SK-N-SH (cell line): ENCODE measurements around the gene KRT2. TPM values are rescaled to one million over a fixed set of nuclear protein-coding genes. Genes with fewer than 3 reads are reported as not detected.

ENCODE experiments used
- CTCF ChIA-PET: fragments of 300-600, 350-600 bp; formaldehyde crosslinking; extraction: SDS; loops from one replicate; lab custom pipeline; 2021; lab: Yijun Ruan, JAX
- POLR2A ChIA-PET: fragments of 350-600 bp; sonication (Branson Sonifier 250); formaldehyde crosslinking; extraction: SDS; loops from one replicate; lab custom pipeline; 2020; ENCODE audit warnings: antibody characterized with exemption, inconsistent platforms; lab: Yijun Ruan, JAX
- DNase-seq: peaks from one replicate; pipeline ENCODE4 v3.0.0; 2012
- H2AFZ ChIP-seq: fragments of 200-600 bp; sonication (generic); 2 replicates; pipeline ENCODE4 v1.8.1; 2016; ENCODE audit warnings: antibody characterized with exemption, mild to moderate bottlenecking, low read depth
- H3F3A ChIP-seq: fragments of 200-600 bp; sonication (generic); replicated peaks from 2 replicates; pipeline ENCODE3; 2016; ENCODE audit warnings: antibody characterized with exemption, mild to moderate bottlenecking; ENCODE audit not compliant: insufficient read depth
- H3K27ac ChIP-seq, 2 experiments: fragments of 200-500 bp in 1 of 2; fragments of 200-600 bp in 1 of 2; sonication (Bioruptor generic) in 1 of 2; sonication (generic), shearing (Covaris generic) in 1 of 2; 2 replicates each; pipeline versions ENCODE4 v1.5.1 to v1.6.1; 2014 to 2016; ENCODE audit warnings: low read depth in 2 of 2, inconsistent platforms in 1 of 2, low read length in 1 of 2, mild to moderate bottlenecking in 1 of 2, mixed read lengths in 1 of 2
- H3K27me3 ChIP-seq: fragments of 200-600 bp; sonication (generic), shearing (Covaris generic); 2 replicates; pipeline ENCODE4 v1.6.1; 2016; ENCODE audit warnings: mixed run types; ENCODE audit not compliant: insufficient read depth
- H3K36me3 ChIP-seq, 2 experiments: fragments of 200-500 bp in 1 of 2; fragments of 200-600 bp in 1 of 2; sonication (Bioruptor generic) in 1 of 2; sonication (generic) in 1 of 2; replicated peaks in 1 of 2; 2 replicates each; pipeline versions ENCODE3 to v1.5.1; 2014 to 2016; ENCODE audit warnings: low read length in 1 of 2, mild to moderate bottlenecking in 1 of 2; ENCODE audit not compliant: insufficient read depth in 2 of 2, control insufficient read depth in 1 of 2
- H3K4me1 ChIP-seq, 2 experiments: fragments of 200-500 bp in 1 of 2; fragments of 200-600 bp in 1 of 2; sonication (Bioruptor generic) in 1 of 2; sonication (generic), shearing (Covaris generic) in 1 of 2; 2 replicates each; pipeline versions ENCODE4 v1.5.1 to v1.6.1; 2014 to 2016; ENCODE audit warnings: low read depth in 1 of 2, low read length in 1 of 2, mixed run types in 1 of 2; ENCODE audit not compliant: insufficient read depth in 2 of 2, control insufficient read depth in 1 of 2
- H3K4me2 ChIP-seq: fragments of 200-600 bp; sonication (generic), shearing (Covaris generic); 2 replicates; pipeline ENCODE4 v1.6.1; 2017; ENCODE audit warnings: mixed run types
- H3K4me3 ChIP-seq, 2 experiments: fragments of 200-500 bp in 1 of 2; fragments of 200-600 bp in 1 of 2; sonication (Bioruptor generic) in 1 of 2; sonication (generic), shearing (Covaris generic) in 1 of 2; 2 replicates each; pipeline versions ENCODE4 v1.5.1 to v1.8.1; 2014 to 2016; ENCODE audit warnings: low read depth in 2 of 2, inconsistent platforms in 1 of 2, low read length in 1 of 2, mild to moderate bottlenecking in 1 of 2, mixed read lengths in 1 of 2, moderate library complexity in 1 of 2
- H3K79me2 ChIP-seq: fragments of 200-600 bp; sonication (generic); 2 replicates; pipeline ENCODE4 v1.8.1; 2017; ENCODE audit warnings: mild to moderate bottlenecking; ENCODE audit not compliant: insufficient read depth
- H3K9ac ChIP-seq: fragments of 200-600 bp; sonication (generic); 2 replicates; pipeline ENCODE4 v1.6.1; 2017; ENCODE audit warnings: mixed run types
- H3K9me2 ChIP-seq: fragments of 200-600 bp; sonication (generic); 2 replicates; pipeline ENCODE4 v1.6.1; 2017; ENCODE audit warnings: mixed run types
- H3K9me3 ChIP-seq: fragments of 200-600 bp; sonication (generic); 2 replicates; pipeline ENCODE4 v1.6.1; 2017; ENCODE audit warnings: mixed run types, mild to moderate bottlenecking, moderate library complexity
- H4K20me1 ChIP-seq: fragments of 200-600 bp; sonication (generic); 2 replicates; pipeline ENCODE4 v1.6.1; 2017; ENCODE audit warnings: mild to moderate bottlenecking, mixed run types; ENCODE audit not compliant: insufficient read depth
- ELF1 ChIP-seq: IDR thresholded peaks from 2 replicates; pipeline ENCODE4 v1.4.0; 2012
- EZH2phosphoT487 ChIP-seq: fragments of 200-600 bp; sonication (generic); IDR thresholded peaks from 2 replicates; pipeline ENCODE4 v1.6.1; 2017; ENCODE audit warnings: low read depth, mixed run types, mild to moderate bottlenecking, antibody characterized with exemption, moderate library complexity, borderline replicate concordance
- FOXM1 ChIP-seq: IDR thresholded peaks from 2 replicates; pipeline ENCODE4 v1.4.0; 2012; ENCODE audit warnings: low read depth, mild to moderate bottlenecking
- GABPA ChIP-seq: IDR thresholded peaks from 2 replicates; pipeline ENCODE4 v1.4.0; 2012; ENCODE audit warnings: low read depth, mild to moderate bottlenecking
- GATA2 ChIP-seq: sonication (generic); formaldehyde crosslinking; IDR thresholded peaks from 2 replicates; pipeline ENCODE4 v1.5.0; 2020; ENCODE audit warnings: mild to moderate bottlenecking, missing genetic modification reagents
- JUND ChIP-seq: IDR thresholded peaks from 2 replicates; pipeline ENCODE4 v1.4.0; 2012
- MXI1 ChIP-seq: IDR thresholded peaks from 2 replicates; pipeline ENCODE4 v1.6.1; 2012; ENCODE audit warnings: mild to moderate bottlenecking, low read depth, low read length, improper control_type of control experiment
- NRF1 ChIP-seq: IDR thresholded peaks from 2 replicates; pipeline ENCODE4 v1.6.1; 2012; ENCODE audit warnings: low read depth, mild to moderate bottlenecking, low read length
- POLR2AphosphoS5 ChIP-seq: IDR thresholded peaks from 2 replicates; pipeline ENCODE4 v1.6.1; 2012; ENCODE audit warnings: low read depth, low read length
- RAD21 ChIP-seq: IDR thresholded peaks from 2 replicates; pipeline ENCODE4 v1.6.1; 2012; ENCODE audit warnings: mild to moderate bottlenecking, low read length
- RCOR1 ChIP-seq: fragments of 150-350 bp; IDR thresholded peaks from 2 replicates; pipeline ENCODE4 v1.6.1; 2017; ENCODE audit warnings: antibody characterized with exemption, low read length
- RXRA ChIP-seq: IDR thresholded peaks from 2 replicates; pipeline ENCODE4 v1.4.0; 2012; ENCODE audit warnings: low read depth, mild to moderate bottlenecking, borderline replicate concordance
- SIN3A ChIP-seq: IDR thresholded peaks from 2 replicates; pipeline ENCODE4 v1.6.1; 2012; ENCODE audit warnings: low read depth, mild to moderate bottlenecking, low read length, moderate library complexity, borderline replicate concordance
- SMC3 ChIP-seq: IDR thresholded peaks from 2 replicates; pipeline ENCODE4 v1.6.1; 2012; ENCODE audit warnings: low read depth, low read length, improper control_type of control experiment
- TAF1 ChIP-seq: IDR thresholded peaks from 2 replicates; pipeline ENCODE4 v1.6.1; 2012; ENCODE audit warnings: low read depth, mild to moderate bottlenecking, low read length, moderate library complexity, borderline replicate concordance
- TCF12 ChIP-seq: IDR thresholded peaks from 2 replicates; pipeline ENCODE4 v1.4.0; 2012
- TEAD4 ChIP-seq: IDR thresholded peaks from 2 replicates; pipeline ENCODE4 v1.4.0; 2012; ENCODE audit warnings: mild to moderate bottlenecking, borderline replicate concordance; ENCODE audit not compliant: insufficient read depth
- WGBS: methylation state at CpG from one replicate; pipeline ENCODE4 v1.1.6; 2017; ENCODE audit warnings: low lambda C conversion rate; 5-methylcytosine and 5-hydroxymethylcytosine counted together
- polyA plus RNA-seq, 3 experiments: library from polyadenylated mRNA; depleted of rRNA; stranded (reverse); fragments of >200 nt; gene quantifications; 2 replicates each; pipeline ENCODE4 v1.2.3, GENCODE V29; 2012
- TF ChIP-seq, protein P1 (sequence below): fragments of 150-350 bp; IDR thresholded peaks from 2 replicates; pipeline ENCODE4 v1.6.1; 2017; ENCODE audit warnings: antibody characterized with exemption, low read length, low read depth, borderline replicate concordance
- TF ChIP-seq, protein P2 (sequence below): fragments of 200-600 bp; sonication (generic); IDR thresholded peaks from 2 replicates; pipeline ENCODE4 v1.6.1; 2017; ENCODE audit warnings: antibody characterized with exemption, mild to moderate bottlenecking, moderate library complexity
- TF ChIP-seq, protein P3 (sequence below): fragments of 150-350 bp; IDR thresholded peaks from 2 replicates; pipeline ENCODE4 v1.6.1; 2016; ENCODE audit warnings: mild to moderate bottlenecking, low read depth, low read length
- TF ChIP-seq, protein P4 (sequence below): IDR thresholded peaks from 2 replicates; pipeline ENCODE4 v1.4.0; 2012; ENCODE audit warnings: low read depth, borderline replicate concordance
- TF ChIP-seq, protein P5 (sequence below): IDR thresholded peaks from 2 replicates; pipeline ENCODE4 v1.4.0; 2012; ENCODE audit warnings: low read depth

Gene KRT2
- polyA plus RNA-seq, 1 of the 3 experiments (the other 2 are of a cell fraction): not detected

DNA sequence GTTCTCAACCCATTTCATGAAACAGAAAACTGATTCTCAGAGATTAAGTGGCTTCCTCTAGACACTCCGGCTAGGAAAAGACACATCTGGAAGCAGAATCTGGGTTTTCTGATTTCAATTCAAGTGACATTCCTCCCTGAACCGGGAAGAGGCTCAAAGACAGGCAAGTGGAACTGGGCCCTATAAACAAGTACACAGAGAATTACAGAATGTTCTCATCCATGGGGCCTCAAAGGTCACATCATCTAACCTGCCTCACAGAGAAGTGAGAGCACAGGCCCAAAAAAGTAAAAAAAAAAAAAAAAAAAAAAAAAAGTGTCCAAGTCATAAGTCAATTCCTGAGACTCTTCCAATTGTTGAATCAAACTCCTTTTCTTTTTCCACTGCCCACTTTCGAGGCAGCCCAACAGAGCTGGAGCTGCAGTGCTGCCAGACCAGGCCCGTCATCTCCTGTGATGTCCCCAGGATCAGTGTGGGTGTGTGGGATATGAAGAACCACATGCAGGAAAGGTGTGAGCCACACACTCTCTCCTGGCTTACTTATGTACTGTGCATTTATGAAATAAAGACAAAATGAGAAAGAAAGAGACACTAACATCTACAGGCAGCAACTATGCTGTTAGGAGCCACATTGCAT, 31.0 kb upstream of the KRT2 start:
- Histone ChIP-seq H3K36me3 (no peaks in the 10 kb centered on the region), H3F3A (no peaks in the 10 kb centered on the region), H3K9ac (no peak overlapping the region), H2AFZ (no peak overlapping the region), H3K79me2 (no peaks in the 10 kb centered on the region), H3K9me3 (no peaks in the 10 kb centered on the region), H3K4me2 (no peak overlapping the region), H3K4me3 (no peak overlapping the region), H3K9me2 (no peaks in the 10 kb centered on the region), H3K27ac (no peak overlapping the region), H4K20me1 (no peaks in the 10 kb centered on the region), H3K27me3 (peaks cover 57% of the 10 kb centered on the region), H3K4me1 (no peaks in the 10 kb centered on the region)
- CTCF ChIA-PET: no interaction called here
- POLR2A ChIA-PET: no interaction called here
- TF ChIP-seq TEAD4: no peak
- no peak for TF ChIP-seq ELF1
- TF ChIP-seq MXI1: no peak
- no peak for TF ChIP-seq GABPA
- TF ChIP-seq TAF1: no peak
- no peak for TF ChIP-seq EZH2phosphoT487
- TF ChIP-seq, protein P1, sequence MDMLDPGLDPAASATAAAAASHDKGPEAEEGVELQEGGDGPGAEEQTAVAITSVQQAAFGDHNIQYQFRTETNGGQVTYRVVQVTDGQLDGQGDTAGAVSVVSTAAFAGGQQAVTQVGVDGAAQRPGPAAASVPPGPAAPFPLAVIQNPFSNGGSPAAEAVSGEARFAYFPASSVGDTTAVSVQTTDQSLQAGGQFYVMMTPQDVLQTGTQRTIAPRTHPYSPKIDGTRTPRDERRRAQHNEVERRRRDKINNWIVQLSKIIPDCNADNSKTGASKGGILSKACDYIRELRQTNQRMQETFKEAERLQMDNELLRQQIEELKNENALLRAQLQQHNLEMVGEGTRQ: no peak
- DNase-seq: no peak
- WGBS: 15% methylated on average over 4 of the region's 4 CpGs

DNA sequence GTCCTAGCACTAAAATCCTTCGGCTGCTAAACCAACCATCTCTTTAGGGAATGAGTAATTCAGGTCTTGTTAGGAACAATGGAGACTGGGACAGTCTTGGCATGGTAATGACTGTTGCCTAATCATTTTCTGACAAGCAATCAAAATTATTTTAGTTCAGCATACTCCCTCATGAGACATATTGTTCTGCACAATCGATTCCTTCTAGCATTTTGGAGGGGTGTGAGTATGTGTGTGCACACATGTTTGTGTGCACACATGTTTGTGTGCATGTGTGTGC, 30.3 kb upstream of the KRT2 start:
- TF ChIP-seq TCF12 (no peak), FOXM1 (no peak), POLR2AphosphoS5 (no peak), JUND (no peak), GABPA (no peak), SIN3A (no peak), RCOR1 (no peak), GATA2 (no peak), NRF1 (no peak), TAF1 (no peak), RXRA (no peak), TEAD4 (no peak), RAD21 (no peak), SMC3 (no peak)
- TF ChIP-seq, protein P2, sequence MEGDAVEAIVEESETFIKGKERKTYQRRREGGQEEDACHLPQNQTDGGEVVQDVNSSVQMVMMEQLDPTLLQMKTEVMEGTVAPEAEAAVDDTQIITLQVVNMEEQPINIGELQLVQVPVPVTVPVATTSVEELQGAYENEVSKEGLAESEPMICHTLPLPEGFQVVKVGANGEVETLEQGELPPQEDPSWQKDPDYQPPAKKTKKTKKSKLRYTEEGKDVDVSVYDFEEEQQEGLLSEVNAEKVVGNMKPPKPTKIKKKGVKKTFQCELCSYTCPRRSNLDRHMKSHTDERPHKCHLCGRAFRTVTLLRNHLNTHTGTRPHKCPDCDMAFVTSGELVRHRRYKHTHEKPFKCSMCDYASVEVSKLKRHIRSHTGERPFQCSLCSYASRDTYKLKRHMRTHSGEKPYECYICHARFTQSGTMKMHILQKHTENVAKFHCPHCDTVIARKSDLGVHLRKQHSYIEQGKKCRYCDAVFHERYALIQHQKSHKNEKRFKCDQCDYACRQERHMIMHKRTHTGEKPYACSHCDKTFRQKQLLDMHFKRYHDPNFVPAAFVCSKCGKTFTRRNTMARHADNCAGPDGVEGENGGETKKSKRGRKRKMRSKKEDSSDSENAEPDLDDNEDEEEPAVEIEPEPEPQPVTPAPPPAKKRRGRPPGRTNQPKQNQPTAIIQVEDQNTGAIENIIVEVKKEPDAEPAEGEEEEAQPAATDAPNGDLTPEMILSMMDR: no peak
- TF ChIP-seq, protein P3, sequence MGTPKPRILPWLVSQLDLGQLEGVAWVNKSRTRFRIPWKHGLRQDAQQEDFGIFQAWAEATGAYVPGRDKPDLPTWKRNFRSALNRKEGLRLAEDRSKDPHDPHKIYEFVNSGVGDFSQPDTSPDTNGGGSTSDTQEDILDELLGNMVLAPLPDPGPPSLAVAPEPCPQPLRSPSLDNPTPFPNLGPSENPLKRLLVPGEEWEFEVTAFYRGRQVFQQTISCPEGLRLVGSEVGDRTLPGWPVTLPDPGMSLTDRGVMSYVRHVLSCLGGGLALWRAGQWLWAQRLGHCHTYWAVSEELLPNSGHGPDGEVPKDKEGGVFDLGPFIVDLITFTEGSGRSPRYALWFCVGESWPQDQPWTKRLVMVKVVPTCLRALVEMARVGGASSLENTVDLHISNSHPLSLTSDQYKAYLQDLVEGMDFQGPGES: no peak
- TF ChIP-seq, protein P4, sequence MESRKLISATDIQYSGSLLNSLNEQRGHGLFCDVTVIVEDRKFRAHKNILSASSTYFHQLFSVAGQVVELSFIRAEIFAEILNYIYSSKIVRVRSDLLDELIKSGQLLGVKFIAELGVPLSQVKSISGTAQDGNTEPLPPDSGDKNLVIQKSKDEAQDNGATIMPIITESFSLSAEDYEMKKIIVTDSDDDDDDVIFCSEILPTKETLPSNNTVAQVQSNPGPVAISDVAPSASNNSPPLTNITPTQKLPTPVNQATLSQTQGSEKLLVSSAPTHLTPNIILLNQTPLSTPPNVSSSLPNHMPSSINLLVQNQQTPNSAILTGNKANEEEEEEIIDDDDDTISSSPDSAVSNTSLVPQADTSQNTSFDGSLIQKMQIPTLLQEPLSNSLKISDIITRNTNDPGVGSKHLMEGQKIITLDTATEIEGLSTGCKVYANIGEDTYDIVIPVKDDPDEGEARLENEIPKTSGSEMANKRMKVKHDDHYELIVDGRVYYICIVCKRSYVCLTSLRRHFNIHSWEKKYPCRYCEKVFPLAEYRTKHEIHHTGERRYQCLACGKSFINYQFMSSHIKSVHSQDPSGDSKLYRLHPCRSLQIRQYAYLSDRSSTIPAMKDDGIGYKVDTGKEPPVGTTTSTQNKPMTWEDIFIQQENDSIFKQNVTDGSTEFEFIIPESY: no peak
- TF ChIP-seq, protein P5, sequence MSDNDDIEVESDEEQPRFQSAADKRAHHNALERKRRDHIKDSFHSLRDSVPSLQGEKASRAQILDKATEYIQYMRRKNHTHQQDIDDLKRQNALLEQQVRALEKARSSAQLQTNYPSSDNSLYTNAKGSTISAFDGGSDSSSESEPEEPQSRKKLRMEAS: no peak
- TF ChIP-seq, protein P1: no peak
- Histone ChIP-seq H3K36me3 (no peaks in the 10 kb centered on the region), H3K4me3 (no peak overlapping the region), H3K9ac (no peak overlapping the region), H3K9me3 (no peaks in the 10 kb centered on the region), H3K27ac (no peak overlapping the region), H4K20me1 (no peaks in the 10 kb centered on the region), H2AFZ (no peak overlapping the region), H3K9me2 (no peaks in the 10 kb centered on the region), H3F3A (no peaks in the 10 kb centered on the region), H3K79me2 (no peaks in the 10 kb centered on the region), H3K27me3 (peaks cover 58% of the 10 kb centered on the region), H3K4me2 (no peak overlapping the region), H3K4me1 (no peaks in the 10 kb centered on the region)
- DNase-seq: no peak
- CTCF ChIA-PET: no interaction called here
- 23% methylated on average over 2 of the region's 2 CpGs for WGBS
- POLR2A ChIA-PET: no interaction called here
